HUDEP-2 (cell line): ENCODE measurements around the gene REPIN1.
A peak's percentile ranks its signal among the peaks of the same experiment; 100 is the strongest.

ENCODE experiments used
- DNase-seq, 76 experiments: peaks; one replicate each; lab custom pipeline; 2025; ENCODE audit not compliant: unreplicated experiment in 76 of 76; lab: John Stamatoyannopoulos, UW

REPIN1 gene

GRCh38 chr7:150359622-150360362 is 8.8 kb upstream of the REPIN1 start:
- no peak for DNase-seq

DNA sequence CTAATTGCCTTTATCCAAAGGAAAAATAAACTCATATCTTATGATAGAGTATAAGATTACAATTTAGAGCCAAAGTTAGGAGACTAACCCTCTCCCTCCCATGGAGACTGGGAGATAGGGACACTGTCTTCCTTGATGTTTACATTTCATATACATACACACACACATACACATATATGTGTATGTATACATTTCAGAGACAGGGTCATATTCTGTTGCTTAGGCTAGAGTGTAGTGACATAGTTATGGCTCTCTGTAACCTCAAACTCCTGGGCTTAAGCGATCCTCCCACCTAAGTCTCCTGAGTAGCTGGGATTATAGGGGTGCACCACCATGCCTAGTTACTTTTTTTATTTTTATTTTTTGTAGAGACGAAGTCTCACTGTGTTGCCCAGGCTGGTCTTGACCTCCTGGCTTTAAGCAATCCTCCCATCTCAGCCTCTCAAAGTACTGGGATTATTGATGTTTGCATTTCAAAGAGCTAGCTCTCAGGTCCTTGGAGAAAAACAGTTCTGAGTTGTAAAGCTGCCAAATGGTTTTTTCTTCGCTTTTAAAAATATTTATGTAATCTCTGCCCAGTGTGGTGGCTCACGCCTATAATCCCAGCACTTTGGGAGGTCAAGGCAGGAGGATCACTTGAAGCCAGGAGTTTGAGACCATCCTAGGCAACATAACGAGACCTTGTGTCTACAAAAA is 8.1 kb upstream of the REPIN1 start:
- DNase-seq = no peak

DNA sequence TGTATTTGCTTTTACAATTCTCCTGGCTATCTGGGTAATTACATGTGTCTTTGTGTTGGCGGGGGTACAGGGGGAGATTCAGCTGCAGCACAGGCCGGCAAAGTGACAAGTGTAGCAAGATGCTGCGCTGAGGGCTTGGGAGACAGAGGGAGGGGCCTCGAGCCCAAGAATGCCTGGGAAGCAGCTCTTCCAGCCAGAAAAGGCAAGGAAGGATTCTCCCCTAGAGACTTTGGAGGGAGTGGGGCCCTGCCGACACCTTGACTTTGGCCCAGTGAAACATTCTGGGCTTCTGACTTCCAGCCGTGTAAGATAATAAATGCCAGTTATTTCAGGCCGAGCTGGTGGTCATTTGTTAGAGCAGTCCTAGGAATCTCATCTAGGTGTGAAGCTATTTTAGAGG is 7.2 kb upstream of the REPIN1 start:
- no peak for DNase-seq

DNA sequence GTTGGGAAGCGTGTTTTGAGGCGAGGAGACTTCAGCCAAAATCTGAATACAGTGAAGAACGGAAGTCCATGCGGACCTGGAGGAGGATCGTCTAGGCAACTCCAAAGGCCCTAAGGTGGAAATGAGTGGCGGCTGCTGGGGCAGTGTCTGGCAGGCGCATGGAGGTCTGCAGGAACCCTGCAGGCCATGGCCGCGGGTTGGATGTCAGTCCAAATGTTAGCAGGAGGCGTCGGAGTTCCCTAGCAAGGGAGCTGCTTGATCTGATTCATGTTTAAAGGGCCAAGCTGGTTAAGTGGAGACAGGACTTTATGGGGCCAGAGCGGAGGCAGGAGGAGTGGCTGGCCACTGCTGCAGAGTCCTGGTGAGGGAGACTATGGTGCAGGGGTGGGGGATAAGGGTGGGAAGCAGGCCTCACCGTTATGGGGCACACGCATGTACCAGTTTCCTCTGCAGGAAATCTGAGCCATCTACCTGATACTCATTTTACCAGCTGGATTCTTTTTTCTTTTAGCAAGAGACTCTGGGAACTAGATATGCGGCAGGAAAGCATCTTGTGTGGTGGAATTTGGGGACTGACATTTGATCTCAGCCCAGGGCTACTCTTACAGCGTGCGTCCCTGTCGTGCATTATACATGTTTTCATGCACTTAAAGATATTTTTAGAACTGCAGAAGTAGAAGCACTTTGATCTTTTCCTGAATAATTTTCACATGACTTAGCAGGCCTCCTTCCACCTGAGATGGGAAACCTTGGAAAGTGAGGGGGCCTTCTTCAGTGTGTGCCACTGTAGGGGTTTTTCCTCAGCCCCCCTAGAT is 6.6 kb upstream of the REPIN1 start:
- DNase-seq = no peak

GRCh38 chr7:150363370-150363769 is 5.3 kb upstream of the REPIN1 start:
- peak in 20 of 76 experiments; percentile 9 to 53 (median 26) for DNase-seq

GRCh38 chr7:150363872-150364271 is 4.8 kb upstream of the REPIN1 start:
- DNase-seq = peak in 1 of 76 experiments; percentile 10

- DNase-seq = no peak
Measured at GRCh38 chr7:150365194-150365593, 3.4 kb upstream of the REPIN1 start.

DNA sequence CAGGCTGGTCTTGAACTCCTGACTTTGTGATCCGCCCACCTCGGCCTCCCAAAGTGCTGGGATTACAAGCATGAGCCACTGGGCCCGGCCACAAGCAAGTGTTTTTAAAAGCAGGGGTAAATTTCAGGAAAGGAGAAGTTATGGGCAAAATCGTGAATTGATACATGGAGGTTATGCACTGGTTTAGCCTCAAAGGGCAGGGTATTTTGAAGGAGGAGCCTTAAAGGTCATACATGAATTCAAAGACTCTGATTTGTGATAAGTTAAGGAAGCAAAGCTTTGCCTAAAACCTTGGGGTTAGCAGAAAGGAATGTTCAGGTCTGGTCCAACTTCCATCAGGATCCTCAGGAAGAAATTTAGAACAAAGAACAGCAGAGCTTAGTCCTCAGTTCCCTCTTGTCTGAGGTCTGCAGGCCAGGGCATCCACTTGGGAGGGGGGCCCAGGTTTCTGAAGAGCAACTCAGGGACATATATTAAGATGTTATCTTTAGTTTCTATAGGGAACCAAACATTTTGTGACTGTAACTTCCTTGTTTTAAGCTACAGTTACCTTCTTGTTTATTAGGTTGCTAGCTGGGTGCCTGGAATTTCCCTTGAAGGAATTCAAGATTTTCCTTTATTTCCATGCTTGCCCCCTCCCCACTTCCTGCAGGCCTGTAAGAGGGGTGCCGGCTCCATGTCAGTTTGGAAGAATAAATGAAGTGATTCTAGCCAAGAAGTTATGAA is 2.8 kb upstream of the REPIN1 start:
- DNase-seq = no peak

- no peak for DNase-seq
Measured at GRCh38 chr7:150367677-150368095, 936 bp upstream of the REPIN1 start.

DNA sequence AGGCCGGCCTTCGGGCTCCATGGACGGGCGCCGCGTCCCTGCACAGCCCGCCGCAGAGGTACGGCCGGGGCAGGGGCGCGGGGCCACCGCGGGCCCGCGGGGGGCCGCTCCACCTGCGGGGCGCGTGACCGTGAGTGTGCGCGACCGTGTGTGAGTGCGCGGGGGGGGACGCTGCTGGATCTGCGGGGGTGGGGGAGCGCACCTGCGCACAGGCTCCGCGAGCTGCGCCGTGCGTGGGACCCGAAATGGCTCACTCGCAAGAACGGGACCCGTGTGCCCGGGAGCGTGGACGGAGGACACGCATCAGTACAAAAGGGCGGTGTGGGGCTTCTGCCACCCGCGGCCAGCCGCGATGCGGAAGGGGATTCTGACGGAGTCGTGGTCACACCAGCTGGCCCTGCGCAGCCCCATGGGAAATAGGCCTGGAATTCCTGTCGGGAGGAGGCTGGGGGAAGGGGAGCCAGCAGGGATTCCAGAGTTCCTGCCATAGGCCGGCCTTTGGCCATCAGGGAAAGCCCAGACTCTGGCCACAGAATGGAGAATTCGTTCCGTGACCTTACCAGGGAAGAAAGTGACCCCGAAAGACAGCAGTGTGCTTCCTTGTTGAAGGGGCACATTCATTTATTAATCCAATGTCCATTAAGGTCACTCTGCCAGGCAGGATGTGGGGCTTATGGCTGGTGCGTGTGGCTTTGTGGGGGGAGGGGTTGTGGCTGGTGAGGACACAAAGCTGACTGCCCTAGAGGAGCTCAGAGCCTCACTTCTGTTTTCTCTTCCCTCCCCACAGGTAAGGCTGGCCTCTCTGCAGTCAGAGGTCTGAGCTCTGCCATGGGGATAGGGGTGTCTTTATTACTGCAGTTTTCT is 494 bp downstream of the REPIN1 start:
- peak in 32 of 76 experiments; percentile 13 to 53 (median 25) for DNase-seq

DNA sequence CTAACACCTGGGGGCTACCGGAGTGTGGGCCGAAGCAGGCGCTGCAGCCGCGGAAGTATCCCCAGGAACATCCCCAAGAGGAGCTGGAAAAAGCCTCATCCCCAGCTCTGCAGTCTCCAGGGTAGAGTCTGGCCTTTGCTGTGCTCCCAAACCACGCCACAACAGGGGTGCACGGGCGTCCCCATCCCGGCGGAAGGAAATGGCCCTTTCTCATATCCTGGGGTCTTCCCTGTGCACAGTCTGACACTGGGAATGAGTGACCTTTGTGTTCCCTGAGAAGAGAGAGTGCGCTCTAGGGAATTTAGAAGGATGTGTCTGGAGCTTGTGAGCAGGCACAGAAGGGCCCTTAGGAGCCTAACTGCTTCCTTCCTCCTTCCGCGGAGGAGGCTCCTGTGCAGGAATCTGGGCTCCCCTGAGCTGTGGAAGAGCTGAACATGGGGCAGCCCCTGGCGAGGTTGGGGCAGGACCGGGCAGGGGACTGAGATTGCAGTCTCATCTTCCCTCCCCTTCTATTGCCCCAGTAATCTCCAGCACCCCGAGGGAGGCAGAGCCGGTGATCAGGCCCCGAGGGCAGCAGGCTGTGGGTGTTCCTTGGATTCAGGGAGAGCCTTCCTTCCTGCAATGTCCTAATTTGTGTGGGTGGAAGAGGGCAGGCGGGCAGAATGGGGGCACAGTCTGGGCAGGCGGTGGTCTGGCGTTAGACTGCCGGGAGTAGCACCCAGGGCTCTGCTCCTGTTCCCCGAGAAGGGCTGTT is 1.3 kb downstream of the REPIN1 start:
- peak in 1 of 76 experiments; percentile 41 for DNase-seq

DNA sequence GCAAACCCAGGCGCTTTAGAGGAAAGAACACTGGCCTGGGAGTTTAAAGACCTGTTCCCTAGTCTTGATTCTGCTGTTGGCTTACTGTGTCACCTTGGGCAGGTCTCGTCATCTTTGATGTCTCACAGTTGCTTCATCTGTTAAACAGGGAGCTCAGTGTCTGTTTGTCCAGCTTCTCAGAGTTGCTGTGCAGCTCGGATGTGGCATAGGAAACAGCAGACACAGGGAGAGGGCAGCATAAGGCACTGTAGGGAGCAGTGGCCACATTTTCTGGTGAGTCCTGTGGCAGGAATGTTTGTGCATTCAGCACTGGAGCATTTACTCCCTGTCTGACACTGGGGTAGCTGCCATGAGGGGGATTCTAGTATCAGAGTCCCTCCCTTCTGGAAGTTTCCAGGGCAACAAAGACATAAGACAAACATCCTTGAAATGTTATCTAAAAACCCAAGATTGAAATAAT is 2.0 kb downstream of the REPIN1 start:
- no peak for DNase-seq

GRCh38 chr7:150371131-150371995 is 2.7 kb downstream of the REPIN1 start:
- no peak for DNase-seq

DNA sequence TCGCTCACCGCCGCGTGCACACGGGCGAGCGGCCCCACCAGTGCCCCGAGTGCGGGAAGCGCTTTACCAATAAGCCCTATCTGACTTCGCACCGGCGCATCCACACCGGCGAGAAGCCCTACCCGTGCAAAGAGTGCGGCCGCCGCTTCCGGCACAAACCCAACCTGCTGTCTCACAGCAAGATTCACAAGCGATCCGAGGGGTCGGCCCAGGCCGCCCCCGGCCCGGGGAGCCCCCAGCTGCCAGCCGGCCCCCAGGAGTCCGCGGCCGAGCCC is 3.3 kb downstream of the REPIN1 start:
- DNase-seq = no peak

GRCh38 chr7:150372271-150373048 is 3.8 kb downstream of the REPIN1 start:
- DNase-seq = no peak

DNA sequence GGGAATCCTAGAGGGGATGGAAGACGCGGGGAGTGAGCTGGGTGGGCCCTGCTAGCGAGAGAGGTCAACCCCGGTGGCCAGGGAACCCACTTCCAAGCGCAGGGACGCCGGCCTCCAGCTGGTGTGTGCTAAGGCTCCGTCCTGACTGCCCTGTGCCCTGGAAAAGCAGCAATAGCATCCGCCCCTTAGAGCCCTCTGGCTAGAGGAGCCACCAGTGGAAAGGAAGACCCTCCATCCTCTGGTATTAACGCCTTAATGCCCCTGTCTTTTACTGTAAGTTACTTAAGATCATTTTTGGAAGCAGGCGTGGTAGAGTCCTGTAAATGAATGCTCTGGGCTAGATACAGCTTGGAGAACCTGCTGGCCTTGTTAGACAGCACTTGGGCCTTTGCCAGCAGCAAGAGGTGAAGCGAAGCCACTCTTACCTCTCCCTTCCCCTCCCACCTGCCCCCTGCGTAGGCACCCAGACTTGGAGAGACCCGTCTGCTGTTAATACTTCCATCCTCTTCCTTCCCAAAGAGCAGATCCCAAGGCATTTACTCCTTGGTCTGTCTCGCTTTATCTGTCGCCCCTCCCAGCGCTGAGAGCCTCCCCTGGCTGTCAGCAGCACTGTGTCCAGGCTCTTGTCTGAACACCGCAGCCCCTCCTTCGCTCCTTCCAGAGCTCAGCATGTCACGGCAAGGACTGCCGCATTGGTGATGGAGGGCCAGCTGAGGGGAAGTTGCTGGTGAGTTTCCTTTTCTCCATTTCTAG is 4.6 kb downstream of the REPIN1 start:
- peak in 1 of 76 experiments; percentile 4 for DNase-seq

DNA sequence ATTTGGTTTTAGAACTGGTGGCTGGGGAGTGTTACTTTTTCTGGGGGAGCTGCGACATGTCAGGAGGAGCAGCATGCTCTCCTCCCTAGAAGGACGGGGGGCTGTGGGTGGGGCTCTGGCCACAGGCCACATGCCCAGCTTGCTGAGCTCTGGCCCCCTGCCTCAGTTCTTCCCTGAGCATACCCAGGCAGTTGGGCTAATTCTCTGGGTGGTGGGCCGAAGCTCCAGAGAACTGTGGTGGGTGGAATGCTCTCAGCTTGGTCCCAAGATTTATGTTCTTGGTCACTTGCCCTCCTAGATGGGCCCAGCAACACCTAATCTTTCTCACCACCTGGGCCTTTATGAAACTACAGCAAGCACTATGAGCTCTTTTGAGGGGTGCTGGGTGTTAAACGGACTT is 5.4 kb downstream of the REPIN1 start:
- no peak for DNase-seq
